Stimulated activated CD8-positive, alpha-beta memory T cell treated with anti-CD3 and anti-CD28 coated beads, Interleukin-15, amount 100 ng/mL, for 24 hours (primary cell): Measurements from ENCODE around the gene GABBR2.

Source experiments
- DNase-seq: peaks from one replicate; pipeline ENCODE4 v3.0.0-alpha.2; 2020; ENCODE audit warnings: low read depth

Gene GABBR2

DNA sequence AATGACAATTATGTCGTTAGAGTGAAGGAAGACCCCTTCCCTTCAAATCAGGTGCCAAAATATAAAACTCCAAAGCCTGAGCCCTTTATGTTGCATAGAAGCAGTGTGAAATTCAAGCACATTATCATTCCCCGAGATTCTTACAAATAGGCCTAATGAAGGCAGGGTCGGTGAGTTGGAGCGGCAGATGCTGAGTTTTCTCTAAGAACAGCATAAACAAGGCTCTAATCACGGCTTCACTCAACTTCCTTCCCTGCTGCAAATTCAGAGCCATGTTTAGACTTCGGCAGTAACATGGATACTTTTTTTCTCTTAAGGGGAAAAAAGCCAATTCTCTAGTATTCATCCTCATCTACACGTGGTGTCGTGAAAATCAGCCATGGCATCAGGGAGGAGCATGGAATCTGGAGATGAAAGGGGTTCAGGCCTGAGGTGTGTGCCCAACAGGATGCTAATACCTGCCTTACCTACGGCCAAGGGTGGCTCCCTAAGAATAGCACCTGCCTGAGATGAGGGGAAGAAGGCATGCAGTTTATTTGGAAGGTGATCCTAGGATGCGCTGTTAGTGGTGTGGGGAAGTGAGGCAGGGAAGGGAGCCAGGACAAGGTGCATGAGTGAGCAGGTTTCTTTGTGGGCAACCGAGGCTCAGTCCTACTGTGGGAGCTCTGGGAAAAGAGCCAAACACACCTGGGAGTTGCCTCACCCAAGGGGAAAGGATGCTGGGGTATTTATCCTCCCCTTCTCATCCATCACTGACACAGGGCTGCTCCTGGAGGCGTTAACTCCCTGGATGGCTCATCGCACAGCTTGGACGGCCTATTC lies 306.5 kb downstream of the GABBR2 start:
- DNase-seq: no peak

DNA sequence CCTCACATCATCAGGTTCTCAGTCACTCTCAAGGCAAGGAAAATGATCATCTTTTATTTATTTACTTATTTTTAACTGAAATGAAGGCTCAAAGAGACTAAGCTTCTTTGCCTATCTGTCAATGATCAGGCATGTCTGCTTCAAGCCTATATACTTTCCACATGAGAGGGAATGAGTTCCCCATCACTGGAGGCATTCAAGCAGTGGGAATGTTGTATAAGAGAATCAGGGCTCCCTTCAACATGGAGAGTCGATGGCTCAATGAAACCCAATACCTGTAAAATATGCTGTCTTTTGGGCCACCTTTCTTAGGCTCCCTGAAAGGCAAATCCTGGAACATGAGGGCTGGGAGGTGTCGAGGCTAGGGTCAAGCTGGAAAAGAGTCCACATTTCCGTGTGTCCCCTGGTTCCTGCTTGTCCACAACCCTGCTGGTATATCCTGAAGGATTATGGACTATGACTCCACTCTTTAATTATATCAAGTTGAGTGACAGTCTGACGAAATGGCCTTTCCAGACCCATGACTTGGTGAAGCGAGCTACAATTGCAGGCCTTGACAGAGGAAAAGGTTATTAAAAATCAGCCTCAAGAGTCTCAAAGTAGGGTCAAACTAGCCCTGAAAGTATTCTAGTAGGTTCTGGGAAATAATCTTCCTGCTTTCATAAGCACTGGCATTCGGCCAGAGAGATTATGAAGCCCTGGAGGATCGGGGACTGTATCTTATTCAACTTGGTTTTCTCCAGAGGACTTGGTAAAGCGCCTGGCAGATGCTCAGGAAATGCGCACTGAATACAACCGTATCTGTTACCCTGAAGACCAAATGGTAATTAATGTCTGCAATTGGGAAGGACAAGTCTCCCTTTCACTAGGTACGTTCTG lies 307.4 kb downstream of the GABBR2 start:
- DNase-seq: no peak

DNA sequence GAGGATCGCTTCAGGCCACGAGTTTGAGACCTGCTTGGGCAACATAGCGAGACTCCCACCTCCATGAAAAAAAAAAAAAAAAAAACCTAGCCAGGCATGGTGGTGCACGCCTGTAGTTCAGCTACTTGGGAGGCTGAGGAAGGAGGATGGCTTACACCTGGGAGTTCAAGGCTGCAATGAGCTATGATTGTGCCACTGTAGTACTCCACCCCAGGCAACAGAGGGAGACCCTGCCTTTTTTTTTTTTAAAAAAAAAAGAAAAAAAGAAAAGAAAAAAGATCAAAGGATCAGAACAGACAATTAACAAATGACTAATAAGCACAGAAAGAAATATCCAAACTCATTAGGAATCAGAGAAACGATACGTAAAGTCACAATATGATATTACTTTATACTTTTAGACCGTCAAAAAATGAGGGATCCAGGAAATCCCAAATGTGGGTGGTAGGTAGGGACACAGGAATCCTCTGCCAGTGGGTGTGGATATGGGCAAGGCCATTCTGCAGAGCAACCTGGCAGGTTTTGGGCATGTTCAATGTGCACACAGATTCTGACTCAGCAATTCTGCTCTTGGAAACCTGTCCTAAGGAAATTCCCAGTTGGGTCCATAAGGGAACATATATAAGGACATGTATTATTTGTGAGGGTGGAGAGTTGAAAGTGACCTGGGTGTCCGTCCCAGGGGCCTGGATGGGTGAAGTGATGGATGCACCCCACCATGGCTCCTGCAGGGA lies 308.6 kb downstream of the GABBR2 start:
- DNase-seq: no peak

DNA sequence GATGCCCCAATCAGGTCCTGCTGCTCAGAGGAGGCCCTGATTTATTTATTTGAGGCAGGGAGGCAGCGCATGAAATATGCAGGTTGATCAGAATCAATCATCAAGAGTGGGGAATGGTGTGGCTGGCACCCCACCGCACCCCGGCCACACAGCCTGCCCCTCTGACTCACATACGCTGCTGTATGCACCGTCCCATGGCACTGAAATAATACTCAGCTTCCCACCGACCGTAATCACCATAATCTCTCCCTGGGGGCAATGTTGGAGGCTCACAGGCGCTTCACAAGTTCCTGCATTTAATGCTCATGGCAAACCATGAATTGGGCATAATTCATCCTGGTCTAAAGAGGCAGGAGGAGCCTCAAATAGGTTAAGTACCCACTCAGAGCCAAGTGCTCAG lies 312.1 kb downstream of the GABBR2 start:
- DNase-seq: no peak

DNA sequence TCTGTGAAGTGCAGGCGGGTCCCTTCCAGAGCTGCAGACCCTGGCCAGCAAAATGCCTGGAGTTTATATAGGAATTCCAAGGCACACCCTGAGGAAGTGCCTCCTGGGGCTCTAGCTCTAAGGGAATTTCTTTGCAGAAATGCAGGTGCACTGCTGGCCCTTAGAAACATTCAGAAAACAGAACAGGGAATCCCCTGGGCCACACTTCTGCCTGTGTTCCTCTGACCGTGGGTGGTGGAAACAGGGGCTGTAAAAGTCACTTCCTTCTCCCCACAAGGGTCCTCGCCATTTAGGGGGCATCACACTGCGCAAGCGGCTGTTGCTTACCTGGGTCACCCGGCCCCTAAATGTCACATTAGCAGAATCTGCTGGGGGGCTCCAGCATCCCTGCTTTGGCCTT lies 312.5 kb downstream of the GABBR2 start:
- no peak for DNase-seq

DNA sequence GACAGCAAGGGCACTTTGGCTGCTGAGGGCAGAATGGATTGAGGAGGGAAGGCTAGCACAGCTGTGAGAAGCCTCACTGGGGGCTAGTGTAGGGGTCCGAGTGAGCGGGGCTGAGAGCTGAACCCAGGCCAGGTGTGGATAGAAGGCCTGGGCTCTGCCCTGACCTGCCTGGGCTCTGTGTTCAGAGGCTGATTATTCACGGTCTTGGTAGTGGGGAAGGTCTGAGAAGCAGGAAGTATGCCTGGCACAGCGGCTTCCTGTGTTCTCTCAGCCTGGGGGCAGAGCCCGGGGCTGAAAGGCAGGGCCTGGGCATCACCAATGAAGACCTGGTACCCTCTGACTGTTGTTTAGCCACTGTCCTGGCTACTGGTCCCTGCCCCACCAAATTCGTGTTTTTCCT lies 316.9 kb downstream of the GABBR2 start:
- DNase-seq: no peak

DNA sequence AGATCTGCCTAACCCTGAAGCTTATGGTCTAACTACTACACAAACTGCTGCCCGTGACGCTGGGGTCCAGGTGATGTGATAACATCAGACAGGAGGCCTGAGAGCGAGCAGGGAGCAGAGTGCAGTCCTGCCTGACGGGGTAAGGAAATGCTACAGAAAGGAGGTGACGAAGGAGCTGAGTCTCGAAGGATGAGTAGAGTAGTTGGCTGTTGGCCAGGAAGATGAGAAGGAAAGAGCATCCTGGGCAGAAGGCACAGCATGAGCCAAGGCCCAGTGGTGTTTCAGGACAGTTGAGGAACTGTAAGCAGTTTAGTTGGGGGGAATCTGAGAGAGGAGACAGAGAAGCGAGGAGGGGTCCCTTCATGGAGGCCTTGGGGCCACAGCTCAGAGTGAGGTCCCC lies 317.3 kb downstream of the GABBR2 start:
- no peak for DNase-seq

DNA sequence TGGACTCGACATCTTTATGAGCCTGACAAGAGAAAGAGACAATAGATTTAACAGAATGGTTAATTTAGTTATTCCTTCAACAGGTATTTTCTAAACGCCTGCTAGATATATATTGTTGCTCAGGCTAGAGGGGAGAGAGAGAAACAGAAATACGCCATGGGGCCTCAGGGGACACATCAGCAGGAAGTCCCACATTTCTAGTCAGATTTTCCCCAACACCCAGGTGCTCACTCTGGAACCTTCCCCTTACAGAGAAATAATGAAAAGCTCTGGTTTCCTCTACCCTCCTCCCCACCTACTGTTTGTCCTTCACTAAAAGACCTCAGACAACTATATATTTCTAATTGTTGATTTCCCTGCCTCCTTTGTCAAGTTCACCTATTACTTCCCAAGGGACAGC lies 323.0 kb downstream of the GABBR2 start:
- DNase-seq: no peak

DNA sequence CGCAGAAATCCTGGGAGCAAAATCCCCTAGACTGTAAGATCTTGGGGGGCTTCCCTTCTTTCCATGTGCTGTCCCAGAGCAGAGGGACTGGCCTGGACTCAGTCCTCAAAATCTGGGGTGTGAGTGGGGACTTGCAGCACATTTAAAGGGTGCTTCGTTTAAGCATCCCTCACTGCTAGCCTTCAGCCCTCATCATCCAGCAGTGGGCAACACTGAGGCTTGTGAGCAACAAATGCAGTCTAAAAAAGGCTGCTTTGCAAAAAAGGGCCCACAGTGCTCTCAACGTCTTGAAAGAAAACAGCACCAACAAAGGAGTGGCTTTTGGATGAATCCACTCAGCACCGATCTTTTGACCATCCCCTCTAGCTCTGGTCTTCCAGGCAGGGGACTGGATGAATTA lies 325.0 kb downstream of the GABBR2 start:
- no peak for DNase-seq

DNA sequence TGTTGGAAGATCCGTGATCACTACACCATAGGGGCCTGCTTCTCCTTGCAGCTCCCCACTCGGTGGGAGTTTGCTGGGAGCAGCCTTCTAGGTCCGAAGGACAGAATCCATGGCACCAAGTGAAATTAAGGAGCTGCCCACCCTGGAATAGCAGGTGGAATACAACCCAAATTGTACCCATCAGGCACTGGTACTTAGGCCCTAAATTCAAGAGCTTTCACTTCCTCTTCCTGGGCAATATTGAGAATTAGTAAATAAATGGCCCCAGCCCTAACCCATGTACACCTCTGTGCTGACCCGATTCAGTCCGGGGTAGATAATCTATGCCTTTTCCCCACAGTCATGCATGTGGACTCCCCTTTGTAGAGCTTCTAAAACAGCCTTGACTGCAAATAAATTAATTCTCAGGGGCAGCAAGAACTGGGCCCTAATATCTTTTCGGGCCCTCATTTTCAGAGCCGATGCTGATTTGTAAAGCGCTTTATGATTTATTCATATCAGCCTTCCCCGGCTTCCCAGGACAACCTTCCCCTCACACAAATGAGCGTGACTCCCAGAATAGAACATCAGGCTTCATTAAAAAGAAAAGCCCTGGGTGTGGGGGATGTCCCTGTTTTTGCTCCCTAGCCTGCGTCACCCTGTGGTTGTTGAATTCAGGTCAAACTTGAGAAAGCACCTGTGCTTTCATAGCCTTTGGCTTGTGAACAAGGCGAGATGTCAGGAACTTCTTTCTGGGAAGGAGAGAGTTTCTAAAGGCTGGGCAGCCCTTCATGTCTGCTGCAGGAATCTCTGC lies 327.2 kb downstream of the GABBR2 start:
- DNase-seq: no peak

DNA sequence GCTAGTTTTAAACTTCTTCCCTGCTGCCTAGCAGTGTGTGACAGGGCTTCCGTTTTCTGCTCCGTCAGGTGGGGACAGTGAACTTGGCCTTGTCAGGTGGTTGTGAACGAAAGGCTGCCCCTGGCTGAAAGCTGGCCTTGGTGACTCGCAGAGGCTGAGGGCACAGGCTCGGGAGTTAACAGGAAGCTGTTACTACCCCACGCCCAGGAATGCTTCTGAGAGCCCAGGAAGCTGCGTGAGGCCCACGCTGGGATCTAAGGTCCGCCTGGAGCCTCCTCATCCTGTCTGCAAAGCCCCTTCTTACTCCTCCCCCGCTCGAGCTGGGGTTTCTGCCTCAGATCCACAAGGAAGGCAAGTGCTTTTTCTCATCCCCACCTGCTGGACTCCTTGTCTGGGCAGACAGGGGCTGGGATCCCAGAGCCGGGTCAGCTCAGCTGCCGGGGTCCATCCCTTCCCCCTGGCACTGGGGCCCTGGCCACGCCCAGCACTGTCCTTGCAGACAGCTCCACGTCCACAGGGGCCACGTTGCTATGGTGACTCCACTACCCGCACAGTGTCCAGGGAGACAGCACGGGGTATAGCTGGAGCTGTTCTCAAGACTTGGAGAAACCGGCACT lies 328.6 kb downstream of the GABBR2 start:
- DNase-seq: no peak

DNA sequence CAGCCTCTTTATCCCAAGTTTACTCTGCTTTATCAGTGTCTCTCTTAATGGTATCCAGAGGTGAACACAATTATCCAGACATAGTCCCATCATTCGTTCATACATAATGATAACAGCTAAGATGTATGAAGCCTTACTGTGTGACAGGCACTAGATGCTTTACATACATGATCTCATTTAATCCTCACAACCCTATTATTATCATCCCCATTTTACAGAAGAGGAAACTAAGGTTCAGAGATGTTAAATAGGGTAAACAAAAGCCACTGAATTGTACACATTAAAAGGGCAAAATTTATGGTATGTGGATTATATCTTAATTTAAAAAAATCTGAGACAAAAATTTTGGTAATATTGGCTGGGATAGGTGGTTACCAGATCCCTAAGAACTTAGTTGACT lies 329.2 kb downstream of the GABBR2 start:
- DNase-seq: no peak

DNA sequence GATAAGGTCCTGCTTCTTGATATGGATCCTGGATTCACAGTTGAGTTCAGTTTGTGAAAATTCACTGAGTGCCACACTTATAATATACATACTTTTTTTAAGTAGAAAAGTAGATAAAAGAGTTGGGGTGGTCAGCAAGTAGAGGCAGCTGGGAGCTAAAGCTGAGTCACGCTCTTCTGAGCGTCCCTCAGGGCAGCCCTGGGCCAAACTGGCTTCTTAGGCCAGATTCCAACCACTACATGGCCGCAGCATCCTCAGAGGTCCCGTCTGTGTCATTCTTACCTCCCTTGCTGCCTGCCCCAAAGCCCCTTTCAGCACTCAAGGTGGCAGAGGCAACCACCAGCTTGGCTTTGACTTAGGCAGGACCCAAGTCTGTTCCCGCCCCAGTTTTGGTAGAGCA lies 329.9 kb downstream of the GABBR2 start:
- DNase-seq: no peak

DNA sequence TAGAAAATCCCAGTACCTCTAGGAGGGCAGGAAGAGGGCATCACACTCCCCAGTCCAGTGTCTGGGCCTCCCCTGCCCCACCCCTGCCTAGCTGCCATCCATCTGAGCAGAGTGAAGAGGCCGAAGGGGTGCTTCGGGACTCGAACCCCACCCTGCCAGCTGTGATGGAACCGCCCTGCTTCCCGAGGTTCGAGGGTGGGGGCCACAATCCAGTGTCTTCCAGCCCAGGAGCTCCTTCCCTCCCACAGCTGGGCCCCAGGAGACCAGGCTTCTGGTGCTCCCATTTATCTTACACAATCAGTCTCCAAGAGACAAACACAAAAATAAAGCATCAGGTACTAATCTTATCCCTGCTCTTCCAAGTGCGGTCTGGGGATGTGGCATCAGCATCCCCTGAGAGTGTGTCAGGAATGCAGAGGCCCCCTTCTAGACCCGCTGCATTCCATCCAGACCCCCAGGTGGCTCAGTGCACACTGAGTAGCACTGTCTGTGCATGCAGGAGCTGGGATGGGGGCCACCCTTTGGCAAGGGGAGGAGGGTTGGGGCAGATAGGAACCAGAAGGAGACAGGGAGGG lies 330.4 kb downstream of the GABBR2 start:
- no peak for DNase-seq

DNA sequence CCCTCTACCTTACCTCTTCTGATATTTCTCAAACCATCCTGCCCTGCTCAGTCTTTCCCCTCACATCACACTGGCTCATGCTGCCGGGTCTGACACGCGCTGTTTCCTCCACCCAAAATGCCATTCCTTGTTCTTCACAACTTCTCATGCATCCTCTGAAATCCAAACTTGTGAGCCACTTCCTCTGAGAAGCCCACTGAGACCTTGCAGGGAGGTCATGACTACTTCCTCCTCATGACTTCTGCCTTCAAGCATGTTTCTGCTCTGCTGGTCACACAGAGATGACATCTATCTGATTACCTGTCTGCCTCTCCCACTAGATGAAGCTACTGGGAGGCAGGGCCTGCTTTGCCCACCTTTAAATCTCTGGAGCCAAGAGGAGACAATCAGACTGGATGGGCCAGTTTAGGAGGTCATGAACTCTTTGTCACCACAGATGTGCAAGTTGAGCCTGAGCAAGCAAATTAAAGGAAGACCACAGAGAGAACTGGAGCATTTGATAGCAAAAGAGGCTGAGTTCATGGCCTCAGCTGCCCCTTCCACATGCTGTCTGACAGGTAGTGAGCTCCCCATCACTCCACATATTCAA lies 333.5 kb downstream of the GABBR2 start:
- DNase-seq: no peak

DNA sequence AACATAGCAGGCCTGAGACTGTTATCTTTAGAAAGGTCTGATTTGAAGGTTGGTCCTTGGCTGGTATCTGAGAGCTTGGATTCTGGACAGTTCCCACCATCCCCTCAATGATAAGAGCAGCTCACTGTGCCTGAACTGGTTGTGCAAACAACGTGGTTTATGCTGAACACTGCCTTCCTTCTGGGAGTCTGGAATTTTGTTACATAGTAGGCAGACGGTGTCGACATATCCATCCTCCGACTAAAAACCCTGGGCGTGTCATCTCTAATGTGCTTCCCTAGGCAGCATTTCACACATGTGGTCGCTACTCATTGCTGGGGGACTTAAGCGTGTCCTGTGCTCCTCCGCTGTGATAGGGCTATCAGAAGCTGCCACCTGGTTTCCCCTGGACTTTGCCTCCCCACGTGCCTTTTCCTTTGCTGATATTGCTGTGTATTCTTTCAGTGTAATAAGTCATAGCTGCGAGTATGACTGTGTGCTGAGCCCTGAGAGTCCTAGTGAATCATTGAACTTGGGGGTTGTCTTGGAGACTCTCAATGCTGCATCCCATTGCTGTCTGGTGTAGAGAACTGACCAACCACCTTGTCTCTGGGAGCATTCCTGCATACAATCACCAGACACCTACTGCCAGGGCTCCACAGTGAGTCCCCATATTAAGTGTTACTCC lies 334.2 kb downstream of the GABBR2 start:
- no peak for DNase-seq

DNA sequence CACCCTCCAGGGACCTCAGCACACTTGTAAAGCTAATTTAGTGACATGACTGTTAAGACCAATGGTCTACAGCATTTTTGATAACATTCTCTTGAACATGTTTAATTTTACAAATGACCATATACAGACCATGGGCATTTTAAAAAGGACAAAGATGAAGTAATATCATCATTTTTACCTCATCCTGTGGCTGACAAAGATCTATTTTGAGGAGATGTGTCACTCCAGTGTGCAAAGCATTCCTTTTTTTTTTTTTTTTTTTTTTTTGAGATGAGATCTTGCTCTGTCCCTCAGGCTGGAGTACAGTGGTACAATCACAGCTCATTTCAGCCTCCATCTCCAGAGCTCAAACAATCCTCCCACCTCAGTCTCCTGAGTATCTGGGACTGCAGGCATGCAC lies 335.1 kb downstream of the GABBR2 start:
- DNase-seq: no peak

DNA sequence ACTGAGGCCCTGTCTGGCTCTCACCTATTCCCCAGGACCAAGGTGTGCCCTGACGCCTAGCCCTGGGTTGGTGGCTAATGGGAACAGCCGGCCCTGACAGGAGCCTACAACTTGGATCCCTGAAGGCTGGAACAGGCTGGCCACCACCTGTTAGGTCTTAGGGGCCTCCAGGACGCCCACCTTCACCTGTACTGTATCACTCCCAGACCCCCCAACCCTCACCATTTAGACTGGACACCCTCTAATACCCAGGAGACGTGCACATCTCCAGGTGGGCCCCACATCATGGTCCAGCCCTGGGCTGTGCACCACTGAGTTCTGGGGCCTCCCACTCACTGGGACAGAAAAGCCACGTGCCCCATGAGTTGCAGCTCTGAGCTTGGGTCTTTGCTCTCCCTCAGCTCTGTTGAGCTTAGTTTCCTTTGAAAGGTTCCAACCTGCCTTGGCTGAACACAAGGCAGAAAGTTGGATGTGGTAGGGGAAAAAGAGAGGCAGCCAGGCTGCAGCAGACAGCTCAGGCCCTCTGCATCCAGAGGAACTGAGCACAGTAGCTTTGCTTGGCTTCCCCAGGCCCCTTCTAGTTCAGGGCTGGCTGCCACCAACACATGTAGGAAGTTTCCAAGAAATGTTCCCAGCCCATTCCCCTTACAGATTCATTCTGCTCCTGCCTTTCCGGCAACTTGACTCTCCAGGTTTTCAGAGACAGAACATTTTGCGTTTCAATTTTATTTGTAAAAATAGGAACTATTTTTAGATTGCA lies 336.5 kb downstream of the GABBR2 start:
- no peak for DNase-seq

DNA sequence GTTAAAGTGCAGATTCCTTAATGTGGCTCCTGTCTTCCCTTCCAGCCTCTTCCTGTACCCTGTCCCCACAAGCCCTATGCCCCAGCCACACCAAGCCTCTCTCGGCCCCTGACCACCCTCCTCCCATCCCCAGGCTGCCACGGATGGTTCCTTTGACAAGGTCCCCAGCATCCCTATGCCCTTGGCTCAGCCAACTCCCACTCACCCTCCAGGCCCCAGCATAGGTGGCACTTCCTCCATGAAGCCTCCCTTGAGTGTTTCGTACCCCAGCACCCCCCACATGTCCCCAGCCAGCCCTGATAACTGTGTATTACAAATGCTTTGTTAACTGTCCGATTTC lies 337.8 kb downstream of the GABBR2 start:
- DNase-seq: no peak
